NCI-H2171 (cell line): ENCODE measurements around the gene ITGAD.

Experiments used
- DNase-seq: peaks from one replicate; lab custom pipeline; 2025; lab: John Stamatoyannopoulos, UW

Gene ITGAD

GRCh38 chr16:31365131-31365865 is 27.8 kb upstream of the ITGAD start:
- DNase-seq = no peak

DNA sequence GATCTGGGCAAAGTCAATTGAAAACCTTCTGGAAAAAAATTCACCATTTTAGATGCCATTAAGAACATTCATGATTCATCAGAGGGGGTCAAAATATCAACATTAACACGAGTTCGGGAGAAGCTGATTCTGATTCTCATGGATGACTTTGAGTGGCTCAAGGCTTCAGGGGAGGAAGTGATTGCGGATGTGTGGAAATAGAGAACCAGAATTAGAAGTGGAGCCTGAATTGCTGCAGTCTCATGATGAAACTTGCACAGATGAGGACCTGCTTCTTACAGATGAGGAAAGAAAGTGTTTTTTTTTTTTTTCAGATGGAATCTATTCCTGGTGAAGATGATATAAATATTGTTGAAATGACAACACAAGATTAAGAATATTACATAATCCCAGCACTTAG is 25.3 kb upstream of the ITGAD start:
- no peak for DNase-seq

DNA sequence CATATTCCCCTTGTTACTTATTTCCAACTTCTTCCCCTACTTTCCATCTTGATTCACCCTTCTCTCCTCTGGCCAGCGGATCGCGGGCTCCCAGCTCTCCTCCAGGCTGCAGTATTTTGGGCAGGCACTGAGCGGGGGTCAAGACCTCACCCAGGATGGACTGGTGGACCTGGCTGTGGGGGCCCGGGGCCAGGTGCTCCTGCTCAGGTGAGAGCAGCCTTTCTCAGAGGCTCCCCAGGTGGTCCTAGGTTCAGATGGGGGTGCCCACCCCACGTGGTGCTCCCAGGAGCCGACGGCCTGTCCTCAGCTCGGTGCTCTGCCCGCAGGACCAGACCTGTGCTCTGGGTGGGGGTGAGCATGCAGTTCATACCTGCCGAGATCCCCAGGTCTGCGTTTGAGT is 22.1 kb upstream of the ITGAD start:
- DNase-seq = no peak

GRCh38 chr16:31371619-31372484 is 21.3 kb upstream of the ITGAD start:
- DNase-seq = no peak

- DNase-seq = no peak
Observed at GRCh38 chr16:31373235-31373634, 19.9 kb upstream of the ITGAD start.

- DNase-seq = no peak
Observed at GRCh38 chr16:31375231-31375630, 17.9 kb upstream of the ITGAD start.

GRCh38 chr16:31376705-31377104 is 16.4 kb upstream of the ITGAD start:
- no peak for DNase-seq

DNA sequence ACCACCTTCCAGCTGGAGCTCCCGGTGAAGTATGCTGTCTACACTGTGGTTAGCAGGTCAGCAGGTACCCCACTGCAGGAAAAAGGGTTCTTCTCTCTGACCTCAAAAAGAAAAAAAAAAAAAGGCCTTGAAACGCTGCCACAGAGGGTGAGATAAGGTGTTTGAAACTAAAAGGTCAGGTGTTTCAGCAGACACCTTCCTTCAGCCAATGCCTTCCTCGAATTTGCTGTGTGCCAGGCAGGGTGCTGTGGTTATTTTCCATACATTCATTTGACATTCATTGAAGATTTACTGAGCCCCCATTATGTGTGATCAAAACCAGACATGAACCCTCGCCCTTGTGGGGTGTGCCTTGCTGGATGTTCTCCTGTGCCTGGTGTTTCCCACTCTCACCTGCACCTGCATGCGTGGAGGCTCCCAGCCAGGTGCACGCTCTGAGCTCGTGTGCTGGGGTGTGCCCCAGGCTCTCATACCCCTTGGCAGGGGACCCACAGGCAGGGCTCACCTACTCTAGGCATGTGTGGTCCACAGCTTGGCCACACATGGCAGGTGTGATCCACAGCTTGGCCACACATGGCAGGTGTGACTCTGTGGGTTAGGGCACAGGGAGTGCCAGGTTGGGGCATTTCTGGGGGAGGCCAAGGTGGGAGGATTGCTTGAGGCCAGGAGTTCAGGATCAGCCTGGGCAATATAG is 15.8 kb upstream of the ITGAD start:
- DNase-seq = no peak

DNA sequence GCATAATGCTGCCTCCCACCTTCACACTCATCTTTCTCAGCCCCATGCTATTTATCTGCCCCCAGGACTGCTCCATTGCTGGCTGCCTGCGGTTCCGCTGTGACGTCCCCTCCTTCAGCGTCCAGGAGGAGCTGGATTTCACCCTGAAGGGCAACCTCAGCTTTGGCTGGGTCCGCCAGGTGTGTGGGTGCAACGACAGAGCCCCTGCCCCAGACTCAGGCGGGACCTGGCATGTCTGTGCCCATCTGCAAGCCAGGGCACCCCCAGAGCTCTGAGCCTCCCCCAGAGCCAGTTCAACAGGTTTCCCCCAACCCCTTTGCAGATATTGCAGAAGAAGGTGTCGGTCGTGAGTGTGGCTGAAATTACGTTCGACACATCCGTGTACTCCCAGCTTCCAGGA is 12.9 kb upstream of the ITGAD start:
- DNase-seq = no peak

GRCh38 chr16:31382485-31383161 is 10.5 kb upstream of the ITGAD start:
- no peak for DNase-seq

- no peak for DNase-seq
Observed at GRCh38 chr16:31385680-31386079, 7.5 kb upstream of the ITGAD start.

GRCh38 chr16:31386157-31386984 is 6.8 kb upstream of the ITGAD start:
- no peak for DNase-seq

DNA sequence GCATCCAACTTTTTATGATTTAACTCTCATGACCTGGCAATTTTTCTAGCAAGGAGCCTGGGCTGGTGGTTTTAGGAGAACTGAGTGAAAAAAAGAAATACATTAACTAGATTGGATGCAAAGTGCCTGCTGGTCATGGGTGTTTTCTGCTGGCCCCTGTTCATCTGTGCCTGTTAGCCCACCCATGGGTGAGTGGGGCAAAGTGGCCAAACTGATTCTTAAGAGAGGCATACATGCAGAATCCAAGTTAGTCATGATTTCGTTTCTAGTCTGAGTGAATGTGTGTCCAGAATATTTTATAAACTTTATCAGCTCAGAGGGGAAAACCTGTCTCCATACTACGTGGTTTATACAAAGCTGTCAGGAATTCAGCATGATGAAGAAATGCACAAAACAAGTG is 4.6 kb upstream of the ITGAD start:
- DNase-seq = no peak

GRCh38 chr16:31390504-31391041 is 2.6 kb upstream of the ITGAD start:
- no peak for DNase-seq

- no peak for DNase-seq
Observed at GRCh38 chr16:31395647-31396046, 2.5 kb downstream of the ITGAD start.

GRCh38 chr16:31397096-31397660 is 4.0 kb downstream of the ITGAD start:
- DNase-seq = no peak

GRCh38 chr16:31397701-31398100 is 4.6 kb downstream of the ITGAD start:
- DNase-seq = no peak

DNA sequence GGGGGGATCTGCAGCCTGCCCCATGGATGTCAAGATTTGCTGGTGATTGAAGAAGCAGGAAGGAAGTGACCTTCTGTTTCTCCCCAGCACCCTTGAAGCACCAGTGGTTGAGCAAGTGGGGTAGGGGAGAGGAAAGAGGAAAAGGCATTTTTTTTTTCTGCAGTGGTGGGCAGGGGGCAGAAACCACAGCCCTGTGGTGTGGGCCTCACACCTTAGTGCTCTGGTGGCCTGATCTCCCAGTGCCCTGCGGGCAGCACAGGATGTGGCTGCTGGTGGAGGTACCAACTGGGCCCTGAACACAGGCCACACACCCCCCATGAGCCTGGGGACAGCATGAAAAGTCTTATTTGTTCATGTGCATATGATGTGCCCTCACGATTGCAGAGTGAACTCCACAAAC is 7.1 kb downstream of the ITGAD start:
- no peak for DNase-seq

DNA sequence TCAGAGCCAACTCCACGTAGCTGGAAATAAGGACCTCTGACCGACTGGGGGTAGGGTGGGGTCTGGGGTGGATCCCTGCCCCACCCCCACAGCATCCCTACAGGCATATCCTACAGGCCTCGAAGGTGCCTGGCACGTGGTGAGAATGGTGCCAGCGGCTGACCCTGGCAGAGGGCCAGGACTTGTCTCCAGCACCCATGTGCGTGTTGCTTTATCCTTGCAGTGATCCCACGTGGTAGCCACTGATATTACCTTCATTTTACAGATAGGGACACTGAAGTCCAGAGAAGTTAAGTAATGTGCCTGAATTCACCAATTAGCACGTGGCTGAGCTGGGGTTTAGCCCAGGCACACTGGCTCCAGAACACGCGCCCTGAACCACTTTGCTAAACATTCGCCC is 8.3 kb downstream of the ITGAD start:
- DNase-seq = no peak

DNA sequence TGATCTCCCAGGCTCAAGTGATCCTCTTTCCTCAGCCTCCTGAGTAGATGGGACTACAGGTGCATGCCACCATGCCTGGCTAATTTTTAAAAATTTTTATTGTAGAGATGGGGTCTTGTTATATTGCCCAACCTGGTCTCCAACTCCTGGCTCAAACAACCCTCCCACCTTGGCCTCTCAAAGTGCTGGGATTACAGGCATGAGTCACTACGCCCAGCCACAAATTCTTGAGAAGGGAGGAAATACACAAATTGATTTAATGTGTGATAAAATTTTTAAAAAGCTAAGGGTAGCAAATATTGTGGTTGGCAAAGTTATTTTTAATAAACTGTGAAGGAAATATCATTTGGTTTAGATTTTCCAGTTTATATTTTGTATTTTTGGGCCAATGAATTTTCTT is 9.6 kb downstream of the ITGAD start:
- no peak for DNase-seq
